ENCODE results near the gene C1orf210.

GRCh38 chr1:43322506-43322905 is 37.1 kb upstream of the C1orf210 start:
- TF ChIP-seq KDM5A (IDR thresholded peaks at IDR 0.05) (no peak), EP300 (IDR thresholded peaks at IDR 0.05) (no peak), GATA3 (IDR thresholded peaks at IDR 0.05; ENCODE audit: borderline replicate concordance) (no peak), CTCF (IDR thresholded peaks at IDR 0.05) (no peak)
